Epithelial cell of esophagus (primary cell): Measurements from ENCODE around the gene STAT3.
A peak's percentile ranks its signal among the peaks of the same experiment; 100 is the strongest.

ENCODE experiments used
- DNase-seq: peaks from one replicate; pipeline ENCODE4 v3.0.0; 2010; ENCODE audit warnings: low read depth
- H3K4me3 ChIP-seq: 2 replicates; pipeline ENCODE4 v1.5.1; 2011; ENCODE audit warnings: mild to moderate bottlenecking, low read length, control low read depth
- CTCF ChIP-seq: IDR thresholded peaks from 2 replicates; pipeline ENCODE4 v1.5.1; 2011; ENCODE audit warnings: low read depth, mild to moderate bottlenecking, low read length, control low read depth, inconsistent platforms; ENCODE audit not compliant: insufficient read depth; ENCODE audit errors: missing control alignments

STAT3 gene

GRCh38 chr17:42311240-42312034 lies 76.8 kb downstream of the STAT3 start:
- TF ChIP-seq CTCF = no peak
- no peak overlapping the region for H3K4me3 ChIP-seq
- DNase-seq = peak; percentile 59

GRCh38 chr17:42310787-42311215 lies 77.4 kb downstream of the STAT3 start:
- no peak for TF ChIP-seq CTCF
- no peak overlapping the region for H3K4me3 ChIP-seq
- no peak for DNase-seq

- TF ChIP-seq CTCF = no peak
- no peak overlapping the region for H3K4me3 ChIP-seq
- DNase-seq = peak; percentile 17
Observed at GRCh38 chr17:42309986-42310786, 78.1 kb downstream of the STAT3 start.

- no peak overlapping the region for H3K4me3 ChIP-seq
- TF ChIP-seq CTCF = no peak
- no peak for DNase-seq
Observed at GRCh38 chr17:42309142-42309541, 79.1 kb downstream of the STAT3 start.

- H3K4me3 ChIP-seq = no peak overlapping the region
- no peak for TF ChIP-seq CTCF
- DNase-seq = no peak
Observed at GRCh38 chr17:42308446-42308845, 79.8 kb downstream of the STAT3 start.

- DNase-seq = no peak
- no peak for TF ChIP-seq CTCF
- H3K4me3 ChIP-seq = no peak overlapping the region
Observed at GRCh38 chr17:42307362-42307927, 80.8 kb downstream of the STAT3 start.
